ENCODE data around the gene CASP3.

The CASP3 gene

DNA sequence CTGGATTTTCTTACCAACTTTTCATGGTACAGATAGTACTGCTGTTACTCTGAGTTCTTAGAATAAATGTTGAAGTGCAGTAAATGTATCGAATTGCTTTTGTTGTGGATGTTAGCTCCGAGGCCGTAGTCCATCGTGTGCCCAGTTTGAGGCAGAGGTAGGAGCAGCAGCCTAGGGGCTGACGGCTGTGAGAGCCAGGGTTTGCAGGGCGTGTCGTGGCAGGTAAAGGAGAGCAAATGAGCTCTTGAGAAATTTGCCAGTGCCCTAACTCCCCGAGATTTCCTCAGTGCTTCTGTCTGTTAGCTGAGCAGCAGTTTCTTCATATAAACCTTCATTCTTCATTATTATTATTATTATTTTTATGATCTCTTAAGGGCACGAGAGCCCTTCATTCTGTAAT is 21.9 kb upstream of the CASP3 start:
- no peak overlapping the region for H3K18ac ChIP-seq (ENCODE audit: low read depth in 1 of 2, low read length in 2 of 2)
- H3K4me3 ChIP-seq (ENCODE audit: insufficient read depth in 1 of 2, low read depth in 1 of 2, low read length in 2 of 2): no peak overlapping the region
- H3K14ac ChIP-seq (ENCODE audit: low read length in 2 of 2): no peak overlapping the region
- no peak overlapping the region for H2BK5ac ChIP-seq (ENCODE audit: low read depth, low read length, poor library complexity, severe bottlenecking)
- H2BK12ac ChIP-seq (ENCODE audit: low read length in 2 of 2): no peak overlapping the region
- H3K79me1 ChIP-seq (replicated peaks; ENCODE audit: low read length, poor library complexity, severe bottlenecking): no peaks in the 10 kb centered on the region
- peaks cover 18 to 62% of the 10 kb centered on the region in 2 experiments for H3K36me3 ChIP-seq (ENCODE audit: control insufficient read depth in 1 of 2, insufficient read depth in 2 of 2, low read depth in 1 of 2, low read length in 2 of 2)
- H3K9ac ChIP-seq (ENCODE audit: low read length): no peak overlapping the region
- H3K4me2 ChIP-seq (ENCODE audit: low read length, poor library complexity, severe bottlenecking): no peak overlapping the region
- DNase-seq: no peak
- no peak overlapping the region for H4K91ac ChIP-seq (ENCODE audit: low read length)
- H3K9me3 ChIP-seq (ENCODE audit: control insufficient read depth, low read length): no peaks in the 10 kb centered on the region
- H3K4ac ChIP-seq (ENCODE audit: low read depth in 1 of 2, low read length in 2 of 2): no peak overlapping the region
- H3K23ac ChIP-seq (ENCODE audit: low read length in 2 of 2): no peak overlapping the region
- H3K4me1 ChIP-seq (ENCODE audit: control insufficient read depth, insufficient read depth, low read depth, low read length): peaks cover 2% of the 10 kb centered on the region
- H2AK5ac ChIP-seq (ENCODE audit: low read length, severe bottlenecking): no peak overlapping the region
- H2BK120ac ChIP-seq (ENCODE audit: low read depth, low read length): no peak overlapping the region
- H3K27ac ChIP-seq (ENCODE audit: low read length, poor library complexity, severe bottlenecking): no peak overlapping the region
- H4K8ac ChIP-seq (ENCODE audit: low read length): no peak overlapping the region
- 97% methylated on average over 8 of the region's 9 CpGs for WGBS
- H2BK15ac ChIP-seq (ENCODE audit: low read depth, poor library complexity, severe bottlenecking): no peak overlapping the region
- H3K27me3 ChIP-seq (ENCODE audit: control insufficient read depth in 1 of 2, insufficient read depth in 1 of 2, low read length in 2 of 2): no peaks in the 10 kb centered on the region
- no peak overlapping the region for H2AFZ ChIP-seq (ENCODE audit: low read depth, low read length)

DNA sequence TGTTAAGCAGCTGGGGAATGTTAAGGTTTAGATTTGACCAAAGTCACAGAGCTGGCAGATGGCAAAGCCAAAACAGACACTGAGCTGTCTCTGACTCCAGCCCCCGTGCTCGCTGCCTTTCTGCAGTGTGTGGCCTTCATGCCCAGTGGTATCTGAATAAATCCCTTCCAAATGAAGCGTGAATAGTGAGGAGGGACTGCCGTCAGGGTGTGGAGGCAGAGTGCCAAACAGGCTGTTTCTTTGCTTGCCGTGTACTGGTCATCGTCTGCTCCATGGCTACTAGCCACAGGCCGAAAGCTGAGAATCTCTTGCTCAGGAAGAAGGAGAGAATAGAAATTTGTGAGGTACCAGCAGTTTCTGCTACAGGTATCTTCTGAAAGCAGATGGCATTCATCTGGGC is 20.0 kb upstream of the CASP3 start:
- Histone ChIP-seq H3K4me2 (ENCODE audit: low read length, poor library complexity, severe bottlenecking) (no peak overlapping the region), H3K4me3 (ENCODE audit: insufficient read depth in 1 of 2, low read depth in 1 of 2, low read length in 2 of 2) (no peak overlapping the region), H3K4me1 (ENCODE audit: control insufficient read depth, insufficient read depth, low read depth, low read length) (peaks cover 2% of the 10 kb centered on the region), H2AFZ (ENCODE audit: low read depth, low read length) (no peak overlapping the region), H2BK120ac (ENCODE audit: low read depth, low read length) (no peak overlapping the region), H3K9me3 (ENCODE audit: control insufficient read depth, low read length) (no peaks in the 10 kb centered on the region), H3K9ac (ENCODE audit: low read length) (no peak overlapping the region), H3K23ac (ENCODE audit: low read length in 2 of 2) (no peak overlapping the region), H4K8ac (ENCODE audit: low read length) (no peak overlapping the region), H2BK5ac (ENCODE audit: low read depth, low read length, poor library complexity, severe bottlenecking) (no peak overlapping the region), H2BK15ac (ENCODE audit: low read depth, poor library complexity, severe bottlenecking) (no peak overlapping the region), H3K36me3 (ENCODE audit: control insufficient read depth in 1 of 2, insufficient read depth in 2 of 2, low read depth in 1 of 2, low read length in 2 of 2) (peaks cover 18 to 62% of the 10 kb centered on the region in 2 experiments), H3K79me1 (replicated peaks; ENCODE audit: low read length, poor library complexity, severe bottlenecking) (no peaks in the 10 kb centered on the region), H2BK12ac (ENCODE audit: low read length in 2 of 2) (no peak overlapping the region), H3K18ac (ENCODE audit: low read depth in 1 of 2, low read length in 2 of 2) (no peak overlapping the region), H3K14ac (ENCODE audit: low read length in 2 of 2) (no peak overlapping the region), H4K91ac (ENCODE audit: low read length) (no peak overlapping the region), H3K4ac (ENCODE audit: low read depth in 1 of 2, low read length in 2 of 2) (no peak overlapping the region), H3K27ac (ENCODE audit: low read length, poor library complexity, severe bottlenecking) (no peak overlapping the region), H3K27me3 (ENCODE audit: control insufficient read depth in 1 of 2, insufficient read depth in 1 of 2, low read length in 2 of 2) (no peaks in the 10 kb centered on the region), H2AK5ac (ENCODE audit: low read length, severe bottlenecking) (no peak overlapping the region)
- no peak for DNase-seq
- WGBS: 92% methylated on average over 7 of the region's 7 CpGs

DNA sequence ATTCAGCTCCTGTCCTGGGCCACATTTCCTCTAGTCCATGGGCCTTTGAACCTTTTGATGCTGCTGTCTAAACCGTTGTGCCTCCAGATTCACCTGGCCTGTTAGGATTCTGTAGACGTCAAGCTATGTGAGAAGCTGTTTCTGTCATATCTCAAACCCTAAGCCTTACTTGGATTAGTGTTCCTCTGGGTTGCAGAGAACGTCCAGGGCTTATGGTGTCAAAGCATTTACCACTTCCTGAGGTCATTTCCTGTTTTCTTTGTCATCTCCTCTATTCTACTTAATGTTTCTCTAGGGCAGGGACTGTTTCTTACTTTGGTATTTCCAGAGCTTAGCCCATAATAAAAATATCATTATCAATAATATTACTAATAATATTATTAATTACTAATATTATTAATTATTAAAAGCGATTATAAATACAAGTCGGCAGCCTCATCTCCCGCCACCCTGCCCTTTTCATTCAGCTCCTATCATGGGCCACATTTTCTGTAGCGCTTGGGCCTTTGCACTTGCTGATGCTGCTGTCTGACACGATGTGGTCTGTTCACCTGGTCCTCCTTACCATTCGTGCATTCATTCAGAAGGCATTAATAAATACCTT is 19.4 kb upstream of the CASP3 start:
- H3K4ac ChIP-seq (ENCODE audit: low read depth in 1 of 2, low read length in 2 of 2): no peak overlapping the region
- no peaks in the 10 kb centered on the region for H3K79me1 ChIP-seq (replicated peaks; ENCODE audit: low read length, poor library complexity, severe bottlenecking)
- no peak overlapping the region for H3K27ac ChIP-seq (ENCODE audit: low read length, poor library complexity, severe bottlenecking)
- H3K4me1 ChIP-seq (ENCODE audit: control insufficient read depth, insufficient read depth, low read depth, low read length): peaks cover 2% of the 10 kb centered on the region
- peak overlapping the region in 1 of 2 experiments; percentile 14 for H3K14ac ChIP-seq (ENCODE audit: low read length in 2 of 2)
- peaks cover 18 to 58% of the 10 kb centered on the region in 2 experiments for H3K36me3 ChIP-seq (ENCODE audit: control insufficient read depth in 1 of 2, insufficient read depth in 2 of 2, low read depth in 1 of 2, low read length in 2 of 2)
- H2BK5ac ChIP-seq (ENCODE audit: low read depth, low read length, poor library complexity, severe bottlenecking): no peak overlapping the region
- H4K8ac ChIP-seq (ENCODE audit: low read length): no peak overlapping the region
- no peak overlapping the region for H2AFZ ChIP-seq (ENCODE audit: low read depth, low read length)
- WGBS: 96% methylated on average over 7 of the region's 9 CpGs
- H3K27me3 ChIP-seq (ENCODE audit: control insufficient read depth in 1 of 2, insufficient read depth in 1 of 2, low read length in 2 of 2): no peaks in the 10 kb centered on the region
- H3K18ac ChIP-seq (ENCODE audit: low read depth in 1 of 2, low read length in 2 of 2): no peak overlapping the region
- H2BK120ac ChIP-seq (ENCODE audit: low read depth, low read length): no peak overlapping the region
- DNase-seq: no peak
- H3K4me2 ChIP-seq (ENCODE audit: low read length, poor library complexity, severe bottlenecking): no peak overlapping the region
- H3K4me3 ChIP-seq (ENCODE audit: insufficient read depth in 1 of 2, low read depth in 1 of 2, low read length in 2 of 2): no peak overlapping the region
- no peaks in the 10 kb centered on the region for H3K9me3 ChIP-seq (ENCODE audit: control insufficient read depth, low read length)
- H2BK12ac ChIP-seq (ENCODE audit: low read length in 2 of 2): no peak overlapping the region
- H2AK5ac ChIP-seq (ENCODE audit: low read length, severe bottlenecking): no peak overlapping the region
- no peak overlapping the region for H3K23ac ChIP-seq (ENCODE audit: low read length in 2 of 2)
- H4K91ac ChIP-seq (ENCODE audit: low read length): no peak overlapping the region
- no peak overlapping the region for H2BK15ac ChIP-seq (ENCODE audit: low read depth, poor library complexity, severe bottlenecking)
- no peak overlapping the region for H3K9ac ChIP-seq (ENCODE audit: low read length)

DNA sequence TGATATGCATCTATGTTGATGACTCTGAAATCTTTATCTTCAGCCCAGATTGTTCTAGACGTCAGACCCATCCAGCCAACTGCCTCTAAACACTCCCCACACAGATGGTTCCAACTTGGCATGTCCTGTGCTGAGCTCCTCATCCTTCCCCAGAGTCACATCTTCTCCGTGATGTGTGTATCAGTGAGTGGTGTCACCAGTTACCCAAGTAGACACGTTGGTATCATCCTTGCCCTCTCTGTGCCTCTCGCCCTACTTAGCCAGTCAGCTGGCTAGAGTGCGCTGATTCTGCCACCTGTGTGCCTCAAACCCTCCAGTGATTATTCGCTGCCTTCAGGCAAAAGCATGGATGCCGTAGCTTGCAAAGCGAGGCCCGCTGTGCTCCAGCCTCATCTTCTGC is 18.8 kb upstream of the CASP3 start:
- H3K23ac ChIP-seq (ENCODE audit: low read length in 2 of 2): no peak overlapping the region
- no peak overlapping the region for H2AFZ ChIP-seq (ENCODE audit: low read depth, low read length)
- H2BK15ac ChIP-seq (ENCODE audit: low read depth, poor library complexity, severe bottlenecking): no peak overlapping the region
- H3K27ac ChIP-seq (ENCODE audit: low read length, poor library complexity, severe bottlenecking): no peak overlapping the region
- H3K4me3 ChIP-seq (ENCODE audit: insufficient read depth in 1 of 2, low read depth in 1 of 2, low read length in 2 of 2): no peak overlapping the region
- H3K4me2 ChIP-seq (ENCODE audit: low read length, poor library complexity, severe bottlenecking): no peak overlapping the region
- H3K36me3 ChIP-seq (ENCODE audit: control insufficient read depth in 1 of 2, insufficient read depth in 2 of 2, low read depth in 1 of 2, low read length in 2 of 2): peaks cover 18 to 56% of the 10 kb centered on the region in 2 experiments
- 94% methylated on average over 9 of the region's 9 CpGs for WGBS
- no peak overlapping the region for H2BK5ac ChIP-seq (ENCODE audit: low read depth, low read length, poor library complexity, severe bottlenecking)
- peaks cover 2% of the 10 kb centered on the region for H3K4me1 ChIP-seq (ENCODE audit: control insufficient read depth, insufficient read depth, low read depth, low read length)
- no peak overlapping the region for H2BK120ac ChIP-seq (ENCODE audit: low read depth, low read length)
- no peaks in the 10 kb centered on the region for H3K9me3 ChIP-seq (ENCODE audit: control insufficient read depth, low read length)
- H2BK12ac ChIP-seq (ENCODE audit: low read length in 2 of 2): no peak overlapping the region
- H3K4ac ChIP-seq (ENCODE audit: low read depth in 1 of 2, low read length in 2 of 2): no peak overlapping the region
- H2AK5ac ChIP-seq (ENCODE audit: low read length, severe bottlenecking): no peak overlapping the region
- H4K8ac ChIP-seq (ENCODE audit: low read length): peak overlapping the region; percentile 61
- no peaks in the 10 kb centered on the region for H3K79me1 ChIP-seq (replicated peaks; ENCODE audit: low read length, poor library complexity, severe bottlenecking)
- H3K27me3 ChIP-seq (ENCODE audit: control insufficient read depth in 1 of 2, insufficient read depth in 1 of 2, low read length in 2 of 2): no peaks in the 10 kb centered on the region
- H3K9ac ChIP-seq (ENCODE audit: low read length): no peak overlapping the region
- no peak for DNase-seq
- no peak overlapping the region for H4K91ac ChIP-seq (ENCODE audit: low read length)
- H3K18ac ChIP-seq (ENCODE audit: low read depth in 1 of 2, low read length in 2 of 2): no peak overlapping the region
- peak overlapping the region in 1 of 2 experiments; percentile 14 for H3K14ac ChIP-seq (ENCODE audit: low read length in 2 of 2)
